GM23338 (cell line): ENCODE results near the gene CUBN. TPM values are rescaled to one million over a fixed set of nuclear protein-coding genes. Genes with fewer than 3 reads are reported as not detected.

ENCODE experiments used
- ATAC-seq: fragments of 200-7000 bp; cut with Tn5 transposase; 3 replicates; pipeline ENCODE4 v1.9.1; 2020
- DNase-seq: peaks from one replicate; pipeline ENCODE4 v3.0.0-alpha.2; 2015; ENCODE audit warnings: low spot score
- H2AFZ ChIP-seq: fragments of 200-600 bp; sonication (generic); 2 replicates; pipeline ENCODE4 v1.8.0; 2016; ENCODE audit warnings: antibody characterized with exemption, mild to moderate bottlenecking, moderate library complexity
- H3F3A ChIP-seq: fragments of 200-600 bp; sonication (generic); replicated peaks from 2 replicates; pipeline ENCODE4 v1.8.0; 2017; ENCODE audit warnings: antibody characterized with exemption, mixed run types, low read depth
- H3K27ac ChIP-seq: fragments of 200-600 bp; sonication (generic); 2 replicates; pipeline ENCODE4 v1.6.1; 2016; ENCODE audit warnings: low read depth
- H3K27me3 ChIP-seq: fragments of 200-600 bp; sonication (generic); 2 replicates; pipeline ENCODE4 v1.8.0; 2016; ENCODE audit warnings: mild to moderate bottlenecking, mixed run types, moderate library complexity; ENCODE audit not compliant: insufficient read depth
- H3K36me3 ChIP-seq: fragments of 200-600 bp; sonication (generic); 2 replicates; pipeline ENCODE4 v1.8.0; 2016; ENCODE audit warnings: mild to moderate bottlenecking; ENCODE audit not compliant: insufficient read depth
- H3K4me1 ChIP-seq: fragments of 200-600 bp; sonication (generic); 2 replicates; pipeline ENCODE4 v1.8.0; 2016; ENCODE audit warnings: mild to moderate bottlenecking, moderate library complexity; ENCODE audit not compliant: insufficient read depth
- H3K4me2 ChIP-seq: fragments of 200-600 bp; sonication (generic); 2 replicates; pipeline ENCODE4 v1.7.1; 2017; ENCODE audit warnings: mixed run types
- H3K4me3 ChIP-seq: fragments of 200-600 bp; sonication (generic); 2 replicates; pipeline ENCODE4 v1.6.1; 2016; ENCODE audit warnings: mixed run types
- H3K79me2 ChIP-seq: fragments of 200-600 bp; sonication (generic); replicated peaks from 2 replicates; pipeline ENCODE4 v1.8.0; 2017; ENCODE audit warnings: mild to moderate bottlenecking; ENCODE audit not compliant: insufficient read depth
- H3K9me2 ChIP-seq: fragments of 200-600 bp; sonication (generic); 2 replicates; pipeline ENCODE4 v1.8.0; 2017; ENCODE audit not compliant: insufficient read depth
- H4K20me1 ChIP-seq: fragments of 200-600 bp; sonication (generic); replicated peaks from 2 replicates; pipeline ENCODE4 v1.8.0; 2017; ENCODE audit warnings: mild to moderate bottlenecking; ENCODE audit not compliant: insufficient read depth
- H3K27ac Mint-ChIP-seq: 2 replicates; pipeline ENCODE4 v1.8.0; 2020; ENCODE audit warnings: inconsistent platforms, mild to moderate bottlenecking, moderate library complexity, mixed read lengths
- H3K27me3 Mint-ChIP-seq: 3 replicates; pipeline ENCODE4 v1.8.0; 2022; ENCODE audit warnings: low read depth, mild to moderate bottlenecking, moderate library complexity, mixed read lengths, inconsistent platforms; ENCODE audit not compliant: insufficient read depth, poor library complexity
- H3K36me3 Mint-ChIP-seq: 3 replicates; pipeline ENCODE4 v1.8.0; 2021; ENCODE audit warnings: low read depth, mild to moderate bottlenecking, inconsistent platforms, moderate library complexity, mixed read lengths
- H3K4me1 Mint-ChIP-seq: 3 replicates; pipeline ENCODE4 v1.8.0; 2020; ENCODE audit warnings: mild to moderate bottlenecking, inconsistent platforms, mixed read lengths
- H3K4me3 Mint-ChIP-seq: 3 replicates; pipeline ENCODE4 v1.8.0; 2021; ENCODE audit warnings: moderate library complexity, mild to moderate bottlenecking, inconsistent platforms, mixed read lengths
- H3K9me3 Mint-ChIP-seq: 3 replicates; pipeline ENCODE4 v1.8.0; 2020; ENCODE audit warnings: moderate library complexity, mild to moderate bottlenecking, inconsistent platforms, mixed read lengths
- CREB1 ChIP-seq: fragments of 250-450 bp; sonication (Bioruptor Pico); IDR thresholded peaks from 2 replicates; pipeline ENCODE4 v1.5.0; 2020; ENCODE audit warnings: low read depth, mild to moderate bottlenecking, moderate library complexity
- EZH2 ChIP-seq: fragments of 200-600 bp; sonication (generic); IDR thresholded peaks from one replicate; pipeline ENCODE4 v1.8.0; 2017; ENCODE audit warnings: antibody characterized with exemption, mild to moderate bottlenecking, low read depth; ENCODE audit not compliant: unreplicated experiment
- NANOG ChIP-seq: IDR thresholded peaks from 2 replicates; pipeline ENCODE4 v1.6.1; 2016; ENCODE audit warnings: antibody characterized with exemption, borderline replicate concordance
- POLR2AphosphoS5 ChIP-seq: IDR thresholded peaks from 2 replicates; pipeline ENCODE4 v1.6.1; 2016; ENCODE audit warnings: antibody characterized with exemption, low read depth
- STAT1 ChIP-seq: IDR thresholded peaks from one replicate; pipeline ENCODE4 v1.6.1; 2016; ENCODE audit warnings: antibody characterized with exemption; ENCODE audit not compliant: unreplicated experiment
- ZNF114 ChIP-seq: fragments of 250-450 bp; sonication (Bioruptor Pico); IDR thresholded peaks from 2 replicates; pipeline ENCODE4 v1.5.0; 2020; ENCODE audit warnings: mild to moderate bottlenecking, moderate library complexity
- ZNF331 ChIP-seq: fragments of 250-450 bp; sonication (Bioruptor Pico); IDR thresholded peaks from 2 replicates; pipeline ENCODE4 v1.5.0; 2020; ENCODE audit warnings: low read depth, mild to moderate bottlenecking, moderate library complexity
- polyA plus RNA-seq: library from polyadenylated mRNA; unstranded; fragments of >200 nt; fragmentation: Nextera tagmentation; extraction: Ambion mirVana; gene quantifications from 2 replicates; pipeline ENCODE4 v1.2.1, GENCODE V29; 2016
- total RNA-seq: library from RNA; depleted of rRNA; stranded (reverse); fragments of >200 nt; shearing (Covaris generic); gene quantifications from 2 replicates; pipeline ENCODE4 v1.2.3, GENCODE V29; 2014
- TF ChIP-seq, protein P1 (sequence below): IDR thresholded peaks from 2 replicates; pipeline ENCODE4 v1.6.1; 2016; ENCODE audit warnings: antibody characterized with exemption
- TF ChIP-seq, protein P2 (sequence below): fragments of 250-450 bp; sonication (Bioruptor Pico); IDR thresholded peaks from 2 replicates; pipeline ENCODE4 v1.5.0; 2020; ENCODE audit warnings: mild to moderate bottlenecking, moderate library complexity
- TF ChIP-seq, protein P3 (sequence below), 2 experiments: fragments of 200-600 bp in 1 of 2; sonication (generic) in 1 of 2; conservative IDR thresholded peaks; 2 replicates each; pipeline versions ENCODE4 v1.5.1 to v1.6.1; 2016 to 2017; ENCODE audit warnings: antibody characterized with exemption in 2 of 2, low read depth in 2 of 2, mild to moderate bottlenecking in 2 of 2, moderate library complexity in 1 of 2

CUBN gene
- total and polyA plus RNA-seq, 2 experiments from 2014 or later: 0.06 to 1.8 TPM

DNA sequence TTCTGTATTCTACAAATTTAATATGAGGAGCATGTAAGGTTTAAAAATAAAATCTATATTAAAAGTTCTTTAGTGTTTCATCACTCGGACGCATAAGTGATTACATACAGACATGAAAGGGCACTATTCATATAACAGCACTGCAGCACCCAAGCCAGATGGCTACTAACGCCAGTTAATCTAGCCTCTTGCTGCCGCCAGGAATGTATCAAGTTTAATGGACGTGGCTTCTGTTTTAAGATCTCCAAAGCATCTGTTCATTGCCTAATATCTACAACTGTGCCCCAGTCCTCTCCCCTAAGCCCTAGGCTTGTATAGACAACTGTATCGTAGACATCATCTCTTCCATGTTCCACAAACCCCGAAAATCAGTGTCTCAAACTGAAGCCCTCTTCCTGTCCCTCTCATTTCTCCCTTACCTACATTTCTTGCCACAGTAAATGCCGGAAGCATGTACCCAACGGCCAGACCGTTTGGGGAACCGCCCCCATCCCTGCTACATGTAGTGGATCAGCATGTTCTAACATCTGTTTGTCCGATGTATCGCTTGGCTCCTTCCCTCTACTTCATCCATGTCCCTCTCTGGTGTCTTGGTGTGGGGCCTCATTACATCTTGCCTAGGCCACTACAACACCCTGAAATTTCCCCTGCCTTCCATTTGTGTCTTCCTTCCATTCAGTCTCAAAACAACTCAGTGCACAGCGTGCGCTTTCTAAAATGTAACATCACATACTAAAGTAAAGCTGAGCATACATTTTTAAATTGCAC is 164.9 kb downstream of the CUBN start:
- no peaks in the 10 kb centered on the region for H3K9me3 Mint-ChIP-seq
- DNase-seq (no peak), ATAC-seq (no peak)
- Histone ChIP-seq H3K36me3 (no peaks in the 10 kb centered on the region), H2AFZ (peak overlapping the region; percentile 43; the same call in 1 of the 2 replicates), H3K27me3 (no peaks in the 10 kb centered on the region), H4K20me1 (no peaks in the 10 kb centered on the region), H3K4me3 (no peak overlapping the region), H3K9me2 (peaks cover 15% of the 10 kb centered on the region; the same call in 1 of the 2 replicates), H3K27ac (no peak overlapping the region), H3F3A (no peaks in the 10 kb centered on the region), H3K4me2 (no peak overlapping the region), H3K79me2 (no peaks in the 10 kb centered on the region), H3K4me1 (peaks cover 9% of the 10 kb centered on the region; the same call in 1 of the 2 replicates)
- TF ChIP-seq, protein P1, sequence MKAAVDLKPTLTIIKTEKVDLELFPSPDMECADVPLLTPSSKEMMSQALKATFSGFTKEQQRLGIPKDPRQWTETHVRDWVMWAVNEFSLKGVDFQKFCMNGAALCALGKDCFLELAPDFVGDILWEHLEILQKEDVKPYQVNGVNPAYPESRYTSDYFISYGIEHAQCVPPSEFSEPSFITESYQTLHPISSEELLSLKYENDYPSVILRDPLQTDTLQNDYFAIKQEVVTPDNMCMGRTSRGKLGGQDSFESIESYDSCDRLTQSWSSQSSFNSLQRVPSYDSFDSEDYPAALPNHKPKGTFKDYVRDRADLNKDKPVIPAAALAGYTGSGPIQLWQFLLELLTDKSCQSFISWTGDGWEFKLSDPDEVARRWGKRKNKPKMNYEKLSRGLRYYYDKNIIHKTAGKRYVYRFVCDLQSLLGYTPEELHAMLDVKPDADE: no peak
- H3K27ac Mint-ChIP-seq: no peak overlapping the region; the same call in 1 of the 2 replicates
- H3K4me1 Mint-ChIP-seq: peaks cover 34% of the 10 kb centered on the region
- no peaks in the 10 kb centered on the region for H3K36me3 Mint-ChIP-seq
- H3K27me3 Mint-ChIP-seq: peaks cover 2% of the 10 kb centered on the region
- H3K4me3 Mint-ChIP-seq: no peak overlapping the region

DNA sequence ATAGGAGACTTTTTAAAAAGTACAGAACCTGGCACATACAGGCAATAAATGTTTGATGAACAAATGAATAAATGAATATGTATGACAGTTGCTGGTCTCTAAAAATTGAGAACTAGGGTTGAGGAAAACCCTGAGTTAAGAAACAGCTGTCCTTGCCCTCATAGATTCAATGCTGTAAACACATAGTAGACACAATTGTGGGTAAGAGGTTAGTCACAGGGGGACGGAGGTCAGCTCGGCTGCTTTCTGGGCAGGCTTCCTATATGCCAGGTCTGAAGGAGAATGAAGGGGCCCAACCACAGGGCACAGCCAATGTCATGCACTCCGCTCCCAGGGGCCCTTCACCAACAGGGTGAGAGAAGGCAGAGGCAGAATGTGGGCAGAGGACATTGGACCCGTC is 169.1 kb downstream of the CUBN start:
- Histone ChIP-seq H3K27ac (no peak overlapping the region), H4K20me1 (no peaks in the 10 kb centered on the region), H3K27me3 (no peaks in the 10 kb centered on the region), H3K4me1 (no peaks in the 10 kb centered on the region), H3K4me3 (no peak overlapping the region), H3F3A (no peaks in the 10 kb centered on the region), H3K79me2 (no peaks in the 10 kb centered on the region), H3K4me2 (no peak overlapping the region), H2AFZ (no peak overlapping the region), H3K9me2 (no peaks in the 10 kb centered on the region), H3K36me3 (no peaks in the 10 kb centered on the region)
- Mint-ChIP-seq H3K4me1 (peaks cover under 1% of the 10 kb centered on the region; the same call in 1 of the 3 replicates), H3K9me3 (no peaks in the 10 kb centered on the region), H3K27ac (no peak overlapping the region), H3K27me3 (peaks cover 2% of the 10 kb centered on the region), H3K4me3 (no peak overlapping the region), H3K36me3 (no peaks in the 10 kb centered on the region)
- ATAC-seq: no peak
- no peak for DNase-seq
- TF ChIP-seq POLR2AphosphoS5 (no peak), STAT1 (no peak), EZH2 (no peak), NANOG (no peak), ZNF331 (CRISPR knock-in tag) (no peak), ZNF114 (no peak), CREB1 (CRISPR knock-in tag) (no peak)
- TF ChIP-seq, protein P1: no peak
- TF ChIP-seq, protein P2, sequence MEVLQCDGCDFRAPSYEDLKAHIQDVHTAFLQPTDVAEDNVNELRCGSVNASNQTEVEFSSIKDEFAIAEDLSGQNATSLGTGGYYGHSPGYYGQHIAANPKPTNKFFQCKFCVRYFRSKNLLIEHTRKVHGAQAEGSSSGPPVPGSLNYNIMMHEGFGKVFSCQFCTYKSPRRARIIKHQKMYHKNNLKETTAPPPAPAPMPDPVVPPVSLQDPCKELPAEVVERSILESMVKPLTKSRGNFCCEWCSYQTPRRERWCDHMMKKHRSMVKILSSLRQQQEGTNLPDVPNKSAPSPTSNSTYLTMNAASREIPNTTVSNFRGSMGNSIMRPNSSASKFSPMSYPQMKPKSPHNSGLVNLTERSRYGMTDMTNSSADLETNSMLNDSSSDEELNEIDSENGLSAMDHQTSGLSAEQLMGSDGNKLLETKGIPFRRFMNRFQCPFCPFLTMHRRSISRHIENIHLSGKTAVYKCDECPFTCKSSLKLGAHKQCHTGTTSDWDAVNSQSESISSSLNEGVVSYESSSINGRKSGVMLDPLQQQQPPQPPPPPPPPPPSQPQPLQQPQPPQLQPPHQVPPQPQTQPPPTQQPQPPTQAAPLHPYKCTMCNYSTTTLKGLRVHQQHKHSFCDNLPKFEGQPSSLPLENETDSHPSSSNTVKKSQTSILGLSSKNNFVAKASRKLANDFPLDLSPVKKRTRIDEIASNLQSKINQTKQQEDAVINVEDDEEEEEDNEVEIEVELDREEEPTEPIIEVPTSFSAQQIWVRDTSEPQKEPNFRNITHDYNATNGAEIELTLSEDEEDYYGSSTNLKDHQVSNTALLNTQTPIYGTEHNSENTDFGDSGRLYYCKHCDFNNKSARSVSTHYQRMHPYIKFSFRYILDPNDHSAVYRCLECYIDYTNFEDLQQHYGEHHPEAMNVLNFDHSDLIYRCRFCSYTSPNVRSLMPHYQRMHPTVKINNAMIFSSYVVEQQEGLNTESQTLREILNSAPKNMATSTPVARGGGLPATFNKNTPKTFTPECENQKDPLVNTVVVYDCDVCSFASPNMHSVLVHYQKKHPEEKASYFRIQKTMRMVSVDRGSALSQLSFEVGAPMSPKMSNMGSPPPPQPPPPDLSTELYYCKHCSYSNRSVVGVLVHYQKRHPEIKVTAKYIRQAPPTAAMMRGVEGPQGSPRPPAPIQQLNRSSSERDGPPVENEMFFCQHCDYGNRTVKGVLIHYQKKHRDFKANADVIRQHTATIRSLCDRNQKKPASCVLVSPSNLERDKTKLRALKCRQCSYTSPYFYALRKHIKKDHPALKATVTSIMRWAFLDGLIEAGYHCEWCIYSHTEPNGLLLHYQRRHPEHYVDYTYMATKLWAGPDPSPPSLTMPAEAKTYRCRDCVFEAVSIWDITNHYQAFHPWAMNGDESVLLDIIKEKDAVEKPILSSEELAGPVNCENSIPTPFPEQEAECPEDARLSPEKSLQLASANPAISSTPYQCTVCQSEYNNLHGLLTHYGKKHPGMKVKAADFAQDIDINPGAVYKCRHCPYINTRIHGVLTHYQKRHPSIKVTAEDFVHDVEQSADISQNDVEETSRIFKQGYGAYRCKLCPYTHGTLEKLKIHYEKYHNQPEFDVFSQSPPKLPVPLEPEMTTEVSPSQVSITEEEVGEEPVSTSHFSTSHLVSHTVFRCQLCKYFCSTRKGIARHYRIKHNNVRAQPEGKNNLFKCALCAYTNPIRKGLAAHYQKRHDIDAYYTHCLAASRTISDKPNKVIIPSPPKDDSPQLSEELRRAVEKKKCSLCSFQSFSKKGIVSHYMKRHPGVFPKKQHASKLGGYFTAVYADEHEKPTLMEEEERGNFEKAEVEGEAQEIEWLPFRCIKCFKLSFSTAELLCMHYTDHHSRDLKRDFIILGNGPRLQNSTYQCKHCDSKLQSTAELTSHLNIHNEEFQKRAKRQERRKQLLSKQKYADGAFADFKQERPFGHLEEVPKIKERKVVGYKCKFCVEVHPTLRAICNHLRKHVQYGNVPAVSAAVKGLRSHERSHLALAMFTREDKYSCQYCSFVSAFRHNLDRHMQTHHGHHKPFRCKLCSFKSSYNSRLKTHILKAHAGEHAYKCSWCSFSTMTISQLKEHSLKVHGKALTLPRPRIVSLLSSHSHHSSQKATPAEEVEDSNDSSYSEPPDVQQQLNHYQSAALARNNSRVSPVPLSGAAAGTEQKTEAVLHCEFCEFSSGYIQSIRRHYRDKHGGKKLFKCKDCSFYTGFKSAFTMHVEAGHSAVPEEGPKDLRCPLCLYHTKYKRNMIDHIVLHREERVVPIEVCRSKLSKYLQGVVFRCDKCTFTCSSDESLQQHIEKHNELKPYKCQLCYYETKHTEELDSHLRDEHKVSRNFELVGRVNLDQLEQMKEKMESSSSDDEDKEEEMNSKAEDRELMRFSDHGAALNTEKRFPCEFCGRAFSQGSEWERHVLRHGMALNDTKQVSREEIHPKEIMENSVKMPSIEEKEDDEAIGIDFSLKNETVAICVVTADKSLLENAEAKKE (CRISPR knock-in tag): no peak
- TF ChIP-seq, protein P3, sequence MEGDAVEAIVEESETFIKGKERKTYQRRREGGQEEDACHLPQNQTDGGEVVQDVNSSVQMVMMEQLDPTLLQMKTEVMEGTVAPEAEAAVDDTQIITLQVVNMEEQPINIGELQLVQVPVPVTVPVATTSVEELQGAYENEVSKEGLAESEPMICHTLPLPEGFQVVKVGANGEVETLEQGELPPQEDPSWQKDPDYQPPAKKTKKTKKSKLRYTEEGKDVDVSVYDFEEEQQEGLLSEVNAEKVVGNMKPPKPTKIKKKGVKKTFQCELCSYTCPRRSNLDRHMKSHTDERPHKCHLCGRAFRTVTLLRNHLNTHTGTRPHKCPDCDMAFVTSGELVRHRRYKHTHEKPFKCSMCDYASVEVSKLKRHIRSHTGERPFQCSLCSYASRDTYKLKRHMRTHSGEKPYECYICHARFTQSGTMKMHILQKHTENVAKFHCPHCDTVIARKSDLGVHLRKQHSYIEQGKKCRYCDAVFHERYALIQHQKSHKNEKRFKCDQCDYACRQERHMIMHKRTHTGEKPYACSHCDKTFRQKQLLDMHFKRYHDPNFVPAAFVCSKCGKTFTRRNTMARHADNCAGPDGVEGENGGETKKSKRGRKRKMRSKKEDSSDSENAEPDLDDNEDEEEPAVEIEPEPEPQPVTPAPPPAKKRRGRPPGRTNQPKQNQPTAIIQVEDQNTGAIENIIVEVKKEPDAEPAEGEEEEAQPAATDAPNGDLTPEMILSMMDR (conservative IDR thresholded peaks at IDR 0.05; ENCODE audit: low read depth in 2 of 2): no peak
